ENCODE data around the gene RNASEH2A.
A peak's percentile ranks its signal among the peaks of the same experiment; 100 is the strongest.

Gene RNASEH2A

GRCh38 chr19:12794971-12795381, 11.4 kb upstream of the RNASEH2A start:
- peak overlapping the region; percentile 98 for H3K27ac ChIP-seq
- no peak for TF ChIP-seq ZFX (IDR thresholded peaks at IDR 0.05; ENCODE audit: borderline replicate concordance)
- TF ChIP-seq, protein P1, sequence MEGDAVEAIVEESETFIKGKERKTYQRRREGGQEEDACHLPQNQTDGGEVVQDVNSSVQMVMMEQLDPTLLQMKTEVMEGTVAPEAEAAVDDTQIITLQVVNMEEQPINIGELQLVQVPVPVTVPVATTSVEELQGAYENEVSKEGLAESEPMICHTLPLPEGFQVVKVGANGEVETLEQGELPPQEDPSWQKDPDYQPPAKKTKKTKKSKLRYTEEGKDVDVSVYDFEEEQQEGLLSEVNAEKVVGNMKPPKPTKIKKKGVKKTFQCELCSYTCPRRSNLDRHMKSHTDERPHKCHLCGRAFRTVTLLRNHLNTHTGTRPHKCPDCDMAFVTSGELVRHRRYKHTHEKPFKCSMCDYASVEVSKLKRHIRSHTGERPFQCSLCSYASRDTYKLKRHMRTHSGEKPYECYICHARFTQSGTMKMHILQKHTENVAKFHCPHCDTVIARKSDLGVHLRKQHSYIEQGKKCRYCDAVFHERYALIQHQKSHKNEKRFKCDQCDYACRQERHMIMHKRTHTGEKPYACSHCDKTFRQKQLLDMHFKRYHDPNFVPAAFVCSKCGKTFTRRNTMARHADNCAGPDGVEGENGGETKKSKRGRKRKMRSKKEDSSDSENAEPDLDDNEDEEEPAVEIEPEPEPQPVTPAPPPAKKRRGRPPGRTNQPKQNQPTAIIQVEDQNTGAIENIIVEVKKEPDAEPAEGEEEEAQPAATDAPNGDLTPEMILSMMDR (IDR thresholded peaks at IDR 0.05): no peak

- H3K27ac ChIP-seq: peak overlapping the region; percentile 98
- no peak for TF ChIP-seq ZFX (IDR thresholded peaks at IDR 0.05; ENCODE audit: borderline replicate concordance)
- TF ChIP-seq, protein P1 (IDR thresholded peaks at IDR 0.05): peak; percentile 92
Measured at GRCh38 chr19:12796146-12797071, 10.0 kb upstream of the RNASEH2A start.

- TF ChIP-seq, protein P1 (IDR thresholded peaks at IDR 0.05): no peak
- no peak for TF ChIP-seq ZFX (IDR thresholded peaks at IDR 0.05; ENCODE audit: borderline replicate concordance)
- H3K27ac ChIP-seq: peak overlapping the region; percentile 98; the same call in 1 of the 2 replicates
Measured at GRCh38 chr19:12797141-12797587, 9.2 kb upstream of the RNASEH2A start.

GRCh38 chr19:12797607-12798006, 8.8 kb upstream of the RNASEH2A start:
- peak overlapping the region; percentile 98; the same call in 1 of the 2 replicates for H3K27ac ChIP-seq

GRCh38 chr19:12799742-12800465, 6.5 kb upstream of the RNASEH2A start:
- peak overlapping the region; percentile 85 for H3K27ac ChIP-seq
- TF ChIP-seq ZFX (IDR thresholded peaks at IDR 0.05; ENCODE audit: borderline replicate concordance): no peak
- TF ChIP-seq, protein P1 (IDR thresholded peaks at IDR 0.05): no peak

DNA sequence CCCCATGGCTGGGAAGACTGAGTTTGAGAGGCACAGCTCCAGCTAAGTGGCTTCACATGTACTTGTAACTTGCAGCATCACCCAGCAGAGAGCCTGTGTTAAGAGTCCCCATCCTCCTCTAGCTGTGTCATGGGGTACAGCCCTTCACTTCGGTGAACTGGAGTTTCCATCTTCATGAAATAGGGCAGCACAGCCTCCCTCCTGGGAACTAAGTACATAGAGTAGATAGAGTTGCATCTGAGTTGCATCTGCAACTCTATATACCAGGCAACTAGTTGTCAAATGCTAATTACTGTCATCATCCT, 6.0 kb upstream of the RNASEH2A start:
- TF ChIP-seq, protein P1 (IDR thresholded peaks at IDR 0.05): no peak
- no peak for TF ChIP-seq ZFX (IDR thresholded peaks at IDR 0.05; ENCODE audit: borderline replicate concordance)
- H3K27ac ChIP-seq: peak overlapping the region; percentile 85

DNA sequence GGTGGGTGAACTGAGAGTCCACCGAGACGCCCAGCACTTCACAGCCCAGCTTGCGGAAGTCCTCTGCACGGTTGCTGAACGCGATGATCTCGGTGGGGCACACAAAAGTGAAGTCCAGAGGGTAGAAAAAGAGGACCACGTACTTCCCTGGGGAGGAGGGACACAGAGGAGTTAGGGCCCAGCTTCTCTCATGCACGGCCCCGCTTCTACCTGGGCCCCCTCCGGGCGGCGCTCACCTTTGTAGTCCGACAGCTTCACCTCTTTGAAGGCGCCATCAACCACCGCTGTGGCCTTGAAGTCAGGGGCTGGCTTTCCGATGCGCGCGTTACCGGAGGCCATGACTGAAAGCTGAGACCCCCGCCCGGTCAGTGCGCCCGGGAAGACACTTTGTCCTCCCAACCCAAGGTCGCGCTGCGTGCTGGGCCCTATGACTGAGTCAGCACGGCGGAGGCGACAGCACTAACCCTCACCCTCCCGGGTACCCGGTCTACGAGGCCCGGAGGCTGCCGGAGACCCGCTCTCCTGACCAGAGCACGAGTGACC, 5.4 kb upstream of the RNASEH2A start:
- TF ChIP-seq ZFX (IDR thresholded peaks at IDR 0.05; ENCODE audit: borderline replicate concordance): no peak
- TF ChIP-seq, protein P1 (IDR thresholded peaks at IDR 0.05): no peak
- peak overlapping the region; percentile 85 for H3K27ac ChIP-seq
